NCI-H446 treated with DMSO at 0.1 percent for 48 hours (cell line): ENCODE results near the gene ARRDC3.
"Not testable (repeated sequence)": the region's sequence is repeated elsewhere in the genome, so short reads cannot be mapped to it uniquely, and the experiment has no call there.

Experiments used
- DNase-seq: peaks from one replicate; lab custom pipeline; 2025; lab: John Stamatoyannopoulos, UW

Gene ARRDC3, protein sequence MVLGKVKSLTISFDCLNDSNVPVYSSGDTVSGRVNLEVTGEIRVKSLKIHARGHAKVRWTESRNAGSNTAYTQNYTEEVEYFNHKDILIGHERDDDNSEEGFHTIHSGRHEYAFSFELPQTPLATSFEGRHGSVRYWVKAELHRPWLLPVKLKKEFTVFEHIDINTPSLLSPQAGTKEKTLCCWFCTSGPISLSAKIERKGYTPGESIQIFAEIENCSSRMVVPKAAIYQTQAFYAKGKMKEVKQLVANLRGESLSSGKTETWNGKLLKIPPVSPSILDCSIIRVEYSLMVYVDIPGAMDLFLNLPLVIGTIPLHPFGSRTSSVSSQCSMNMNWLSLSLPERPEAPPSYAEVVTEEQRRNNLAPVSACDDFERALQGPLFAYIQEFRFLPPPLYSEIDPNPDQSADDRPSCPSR

GRCh38 chr5:91383027-91383955, at the start of gene ARRDC3:
Gene ARRDC3, minus strand, starts transcription at chr5:91383317. Its CDS starts 225 bp downstream, at chr5:91383092.
- peak; percentile 92 for DNase-seq

- no peak for DNase-seq
Measured at GRCh38 chr5:91430949-91431348, 47.8 kb upstream of the ARRDC3 start.

GRCh38 chr5:91424638-91425436, 41.7 kb upstream of the ARRDC3 start:
- no peak for DNase-seq

- DNase-seq: no peak
Measured at GRCh38 chr5:91423871-91424270, 40.8 kb upstream of the ARRDC3 start.

DNA sequence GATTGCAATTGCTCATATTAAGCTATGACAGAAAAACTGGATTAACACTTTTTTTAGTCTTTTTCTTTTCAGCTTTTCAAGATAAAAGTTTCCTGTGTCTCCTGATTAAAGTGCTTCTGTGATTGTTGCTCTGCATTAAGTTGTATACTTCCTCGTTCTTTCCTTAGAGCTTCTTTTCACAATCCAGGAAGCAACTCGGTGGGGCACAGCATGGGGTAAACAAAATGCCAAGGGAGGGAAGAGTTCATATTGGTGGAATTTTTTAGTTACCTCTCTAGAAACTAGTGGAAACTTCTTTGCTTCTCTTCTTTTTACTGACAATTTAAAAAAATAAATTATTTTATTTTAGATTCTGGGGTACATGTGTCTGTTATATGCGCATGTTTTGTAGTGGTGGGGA, 37.8 kb upstream of the ARRDC3 start:
- DNase-seq: no peak

DNA sequence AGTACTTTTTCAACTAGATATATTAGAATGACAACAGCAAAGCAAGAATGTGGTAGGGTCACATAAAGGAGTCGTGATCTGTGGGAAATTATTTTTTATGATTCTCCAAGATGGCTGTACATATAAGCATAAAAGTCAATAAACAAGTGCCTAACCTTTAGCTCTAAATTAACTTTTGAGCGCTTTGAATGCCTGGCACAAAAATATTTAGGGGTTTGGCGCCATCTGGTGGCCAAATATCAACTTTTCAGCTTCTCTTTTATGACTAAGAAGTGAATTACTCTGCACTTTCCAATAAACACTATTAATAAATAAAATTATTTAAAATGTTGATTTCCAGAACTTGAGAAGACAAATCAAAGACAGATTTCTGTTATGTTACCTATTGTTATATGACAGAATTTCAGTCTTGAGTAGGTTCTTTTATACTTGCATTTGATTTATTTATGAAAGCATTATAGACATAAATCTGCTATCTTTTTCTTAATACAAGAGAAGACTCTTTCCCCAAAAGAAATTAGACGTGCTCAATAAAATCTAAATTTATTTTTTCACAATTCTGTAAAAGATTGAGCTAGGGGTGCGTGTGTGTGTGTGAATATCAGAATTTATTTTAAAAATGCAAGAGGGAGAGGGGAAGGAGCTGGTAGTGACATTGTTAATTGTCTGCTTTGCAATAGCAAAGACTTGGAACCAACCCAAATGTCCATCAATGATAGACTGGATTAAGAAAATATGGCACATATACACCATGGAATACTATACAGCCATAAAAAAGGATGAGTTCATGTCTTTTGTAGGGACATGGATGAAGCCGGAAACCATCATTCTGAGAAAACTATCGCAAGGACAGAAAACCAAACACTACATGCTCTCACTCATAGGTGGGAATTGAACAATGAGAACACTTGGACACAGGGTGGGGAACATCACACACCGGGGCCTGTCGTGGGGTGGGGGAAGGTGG, 36.7 kb upstream of the ARRDC3 start:
- DNase-seq: peak; percentile 50

GRCh38 chr5:91419136-91419535, 36.0 kb upstream of the ARRDC3 start:
- DNase-seq: no peak

DNA sequence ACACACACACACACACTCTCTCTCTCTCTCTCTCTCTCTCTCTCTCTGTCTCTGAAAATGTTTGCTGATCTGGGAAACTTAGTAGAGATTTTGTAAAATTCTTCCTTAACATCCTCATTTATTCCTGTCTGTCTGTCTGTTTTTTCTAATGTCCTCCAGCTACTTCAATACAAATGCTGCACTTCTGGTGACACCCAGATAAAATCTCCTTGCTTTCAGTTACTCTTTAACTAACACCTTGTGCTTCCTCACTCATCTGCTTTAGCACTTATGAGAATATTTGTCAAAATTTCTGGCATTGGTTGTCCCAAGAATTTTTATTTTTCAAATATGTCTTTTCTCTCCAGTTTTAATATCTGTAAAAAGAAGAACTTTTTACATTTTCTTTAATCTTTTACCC, 35.0 kb upstream of the ARRDC3 start:
- DNase-seq: no peak

GRCh38 chr5:91417219-91417618, 34.1 kb upstream of the ARRDC3 start:
- DNase-seq: no peak

GRCh38 chr5:91416491-91416890, 33.4 kb upstream of the ARRDC3 start:
- no peak for DNase-seq

GRCh38 chr5:91409304-91409703, 26.2 kb upstream of the ARRDC3 start:
- no peak for DNase-seq

GRCh38 chr5:91408710-91409109, 25.6 kb upstream of the ARRDC3 start:
- no peak for DNase-seq

GRCh38 chr5:91407204-91407603, 24.1 kb upstream of the ARRDC3 start:
- DNase-seq: no peak

- DNase-seq: no peak
Measured at GRCh38 chr5:91403438-91403837, 20.3 kb upstream of the ARRDC3 start.

GRCh38 chr5:91401175-91401574, 18.1 kb upstream of the ARRDC3 start:
- no peak for DNase-seq

DNA sequence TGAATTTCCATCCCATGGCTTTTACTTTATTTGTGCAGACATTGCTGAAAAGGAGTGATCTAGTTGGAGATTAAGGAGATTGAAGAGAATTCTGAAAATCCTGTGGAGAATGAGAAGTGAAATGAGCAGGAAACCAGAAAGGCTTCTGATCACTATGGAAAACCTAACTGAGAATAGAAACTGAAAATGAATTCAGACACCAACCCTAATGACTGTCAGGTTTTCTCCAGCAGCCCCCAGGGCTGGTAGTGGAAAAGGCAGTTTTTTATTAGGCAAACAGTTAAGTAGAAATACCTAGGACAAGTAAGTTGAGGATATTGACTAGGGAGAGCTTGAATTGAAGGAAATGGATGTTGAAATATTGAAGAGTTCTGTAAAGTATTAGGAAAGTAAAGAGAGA, 14.7 kb upstream of the ARRDC3 start:
- DNase-seq: no peak

DNA sequence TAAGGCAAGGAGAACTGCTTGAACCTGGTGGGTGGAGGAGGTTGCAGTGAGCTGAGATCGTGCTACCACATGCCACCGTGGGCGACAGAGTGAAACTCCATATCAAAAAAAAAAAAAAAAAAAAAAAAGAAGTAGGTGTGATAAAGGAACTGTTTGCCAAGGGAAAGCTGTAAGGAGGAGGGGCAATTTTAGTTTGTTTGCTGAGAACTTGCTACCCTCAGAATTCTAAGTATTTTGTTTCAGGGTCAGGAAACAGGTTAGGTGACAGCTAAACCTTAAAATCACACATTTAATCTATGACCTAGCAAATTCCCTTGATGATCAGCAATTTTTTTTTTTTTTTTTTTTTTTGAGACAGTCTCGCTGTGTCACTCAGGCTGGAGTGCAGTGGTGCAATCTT, 7.2 kb upstream of the ARRDC3 start:
- DNase-seq: no peak

DNA sequence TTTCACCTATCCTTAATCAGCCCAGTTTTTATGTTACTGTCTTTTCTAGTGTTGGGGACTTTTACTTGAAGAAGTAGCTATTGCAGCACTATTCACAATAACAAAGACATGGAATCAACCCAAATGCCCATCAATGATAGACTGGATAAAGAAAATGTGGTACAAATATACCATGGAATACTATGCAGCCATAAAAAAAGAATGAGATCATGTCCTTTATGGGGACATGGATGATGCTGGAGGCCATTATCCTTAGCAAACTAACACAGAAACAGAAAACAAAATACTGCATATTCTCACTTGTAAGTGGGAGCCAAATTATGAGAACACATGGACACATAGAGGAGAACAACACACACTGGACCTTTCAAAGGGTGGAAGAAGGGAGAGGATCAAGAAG, 6.4 kb upstream of the ARRDC3 start:
- not testable (repeated sequence) for DNase-seq

GRCh38 chr5:91388362-91388761, 5.2 kb upstream of the ARRDC3 start:
- DNase-seq: no peak

GRCh38 chr5:91386120-91386519, 3.0 kb upstream of the ARRDC3 start:
- no peak for DNase-seq

GRCh38 chr5:91385596-91385995, 2.5 kb upstream of the ARRDC3 start:
- DNase-seq: not testable (repeated sequence)
